Esophagus muscularis mucosa (tissue), 4 donors: ENCODE measurements around the gene CASP1. TPM values are rescaled to one million over a fixed set of nuclear protein-coding genes. Genes with fewer than 3 reads are reported as not detected.
A peak's percentile ranks its signal among the peaks of the same experiment; 100 is the strongest.
"Not testable (repeated sequence)": the region's sequence is repeated elsewhere in the genome, so short reads cannot be mapped to it uniquely, and the experiment has no call there.

Experiments
- DNase-seq: peaks from one replicate; pipeline ENCODE4 v3.0.0-alpha.2; 2017; ENCODE audit errors: extremely low spot score
- H3K27ac ChIP-seq, 4 donors: fragments of 200-600 bp; sonication (generic); replicated peaks in 1 of 4; 1 replicate in 3 of 4; 2 replicates in 1 of 4; pipeline ENCODE4 v1.5.1; 2016 to 2019; ENCODE audit warnings: mild to moderate bottlenecking in 1 of 4
- H3K27me3 ChIP-seq, 4 donors: fragments of 200-600 bp; sonication (generic); one replicate each; pipeline versions ENCODE4 v1.5.1 to v1.6.0; 2016 to 2019
- H3K36me3 ChIP-seq, 4 donors: fragments of 200-600 bp; sonication (generic); one replicate each; pipeline ENCODE4 v1.5.1; 2016 to 2019
- H3K4me1 ChIP-seq, 4 donors: fragments of 200-600 bp; sonication (generic); one replicate each; pipeline ENCODE4 v1.5.1; 2016 to 2019
- H3K4me3 ChIP-seq, 4 donors: fragments of 200-600 bp; sonication (generic); 1 replicate in 2 of 4; 2 replicates in 2 of 4; pipeline ENCODE4 v1.5.1; 2016 to 2019; ENCODE audit warnings: mild to moderate bottlenecking in 4 of 4, moderate library complexity in 1 of 4
- H3K9me3 ChIP-seq, 4 donors: fragments of 200-600 bp; sonication (generic); 1 replicate in 3 of 4; 2 replicates in 1 of 4; pipeline ENCODE4 v1.5.1; 2016 to 2019
- CTCF ChIP-seq, 3 experiments: fragments of 200-600 bp in 2 of 3; fragments of 450-650 bp in 1 of 3; sonication (generic) in 2 of 3; IDR thresholded peaks; one replicate each; pipeline ENCODE4 v1.5.1; 2017 to 2019; ENCODE audit warnings: antibody characterized with exemption in 3 of 3, mild to moderate bottlenecking in 2 of 3, moderate library complexity in 1 of 3
- EP300 ChIP-seq: sonication (generic); formaldehyde crosslinking; IDR thresholded peaks from one replicate; pipeline ENCODE4 v1.6.1; 2017; ENCODE audit warnings: antibody characterized with exemption
- POLR2A ChIP-seq: fragments of 450-650 bp; IDR thresholded peaks from one replicate; pipeline ENCODE4 v1.6.1; 2017; ENCODE audit warnings: antibody characterized with exemption, moderate library complexity, mild to moderate bottlenecking, low read depth
- POLR2AphosphoS5 ChIP-seq, 2 donors: sonication (generic); formaldehyde crosslinking; IDR thresholded peaks; one replicate each; pipeline ENCODE4 v1.6.1; 2017; ENCODE audit warnings: antibody characterized with exemption in 2 of 2
- WGBS: methylation state at CpG from one replicate; pipeline ENCODE4 v1.1.5; 2018; 5-methylcytosine and 5-hydroxymethylcytosine counted together
- intact Hi-C: fragments of 100-400 bp; cut with DNase I; formaldehyde crosslinking; loops from one replicate; pipeline ENCODE4 v1.15.1; 2023
- total RNA-seq, 4 donors: library from RNA; depleted of rRNA; stranded (reverse); fragments of >200 nt; gene quantifications; one replicate each; pipeline versions ENCODE4 v1.1.0 to v1.2.1, GENCODE V29; 2016

Gene CASP1
- total RNA-seq, 4 donors from 2014 or later: 3.7 to 11.1 (median 8.0) TPM

- TF ChIP-seq POLR2AphosphoS5 (IDR thresholded peaks at IDR 0.05) (no peak), POLR2A (no peak), CTCF (IDR thresholded peaks at IDR 0.05) (no peak), EP300 (no peak)
- H3K27me3 ChIP-seq: no peaks in the 10 kb centered on the region
- no peak for DNase-seq
- intact Hi-C loops: no loop called here
- no peaks in the 10 kb centered on the region for H3K9me3 ChIP-seq
- peaks cover 0 to 11% (median 5%) of the 10 kb centered on the region in 4 donors for H3K4me1 ChIP-seq
- H3K36me3 ChIP-seq: no peaks in the 10 kb centered on the region
- 97% methylated on average over 2 of the region's 2 CpGs for WGBS
- no peak overlapping the region for H3K4me3 ChIP-seq
- no peak overlapping the region for H3K27ac ChIP-seq
Measured at GRCh38 chr11:105040703-105041102, 5.8 kb upstream of the CASP1 start.

GRCh38 chr11:105034388-105034787 is 556 bp downstream of the CASP1 start:
- Histone ChIP-seq H3K4me1 (peaks cover 16 to 30% (median 18%) of the 10 kb centered on the region in 4 donors), H3K27ac (peak overlapping the region; percentile 63 to 72 (median 68)), H3K4me3 (peak overlapping the region; percentile 41 to 53 (median 45))
- H3K36me3 ChIP-seq, intact Hi-C loops, H3K9me3 ChIP-seq, H3K27me3 ChIP-seq, DNase-seq: not testable (repeated sequence)
- WGBS: 70% methylated on average over 2 of the region's 2 CpGs

DNA sequence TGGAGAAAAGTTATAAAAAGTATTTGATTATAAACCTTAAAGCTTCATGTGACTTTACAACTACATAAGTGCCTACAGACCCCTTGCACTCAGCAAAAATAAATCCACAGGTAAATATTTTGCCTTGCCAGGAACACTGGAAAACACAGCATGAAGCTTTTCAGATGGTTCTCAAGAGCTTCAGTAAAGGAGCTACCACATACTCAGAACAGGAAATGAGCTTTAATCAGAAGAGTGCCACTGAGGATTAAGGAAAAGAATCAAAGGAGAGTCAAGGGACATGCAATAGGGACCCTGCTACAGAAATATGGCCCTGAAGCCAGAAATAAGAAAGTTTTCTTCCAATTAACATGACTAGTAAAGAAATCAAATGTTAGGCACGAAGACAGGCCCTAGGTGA is 1.2 kb downstream of the CASP1 start:
- Histone ChIP-seq H3K4me1 (peaks cover 16 to 30% (median 18%) of the 10 kb centered on the region in 4 donors), H3K27me3 (no peaks in the 10 kb centered on the region), H3K4me3 (peak overlapping the region; percentile 41 to 53 (median 45)), H3K9me3 (no peaks in the 10 kb centered on the region), H3K27ac (peak overlapping the region in 1 of 4 donors; percentile 67), H3K36me3 (peaks cover 0 to 9% (median 0%) of the 10 kb centered on the region in 4 donors)
- 93% methylated on average over 1 of the region's 1 CpG for WGBS
- TF ChIP-seq CTCF (IDR thresholded peaks at IDR 0.05) (no peak), POLR2A (no peak), EP300 (no peak), POLR2AphosphoS5 (IDR thresholded peaks at IDR 0.05) (no peak)
- DNase-seq: no peak
- intact Hi-C loops: no loop called here

DNA sequence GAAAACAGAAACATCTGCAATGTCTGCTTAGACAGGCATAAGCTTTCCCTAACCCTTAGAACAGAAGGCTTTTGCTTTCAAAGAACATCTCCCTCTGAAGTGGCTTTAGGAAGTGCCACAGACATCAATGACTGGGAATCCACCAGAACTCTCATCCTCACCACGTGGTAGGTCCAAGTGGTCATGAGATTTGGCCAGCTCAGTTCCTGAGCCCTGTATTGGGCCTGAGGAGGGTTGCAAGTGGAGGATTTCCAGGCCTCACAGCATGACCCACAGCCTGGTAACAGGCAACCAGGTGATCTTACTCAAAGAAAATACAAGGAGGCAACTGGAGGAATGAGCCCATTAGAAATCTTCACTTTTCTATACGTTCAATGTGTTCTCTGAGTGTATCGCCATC is 1.6 kb downstream of the CASP1 start:
- Histone ChIP-seq H3K4me3 (peak overlapping the region in 3 of 4 donors; percentile 42 to 53 (median 48)), H3K27ac (no peak overlapping the region), H3K27me3 (no peaks in the 10 kb centered on the region), H3K9me3 (no peaks in the 10 kb centered on the region), H3K36me3 (peaks cover 0 to 9% (median 0%) of the 10 kb centered on the region in 4 donors), H3K4me1 (peaks cover 16 to 30% (median 18%) of the 10 kb centered on the region in 4 donors)
- intact Hi-C loops: no loop called here
- TF ChIP-seq CTCF (IDR thresholded peaks at IDR 0.05) (no peak), EP300 (no peak), POLR2A (no peak), POLR2AphosphoS5 (IDR thresholded peaks at IDR 0.05) (no peak)
- 98% methylated on average over 2 of the region's 3 CpGs for WGBS
- DNase-seq: no peak

GRCh38 chr11:105032495-105032894 is 2.4 kb downstream of the CASP1 start:
- Histone ChIP-seq H3K4me3 (no peak overlapping the region), H3K9me3 (no peaks in the 10 kb centered on the region), H3K27ac (no peak overlapping the region), H3K4me1 (peaks cover 16 to 30% (median 18%) of the 10 kb centered on the region in 4 donors), H3K27me3 (no peaks in the 10 kb centered on the region), H3K36me3 (peaks cover 0 to 9% (median 0%) of the 10 kb centered on the region in 4 donors)
- 79% methylated on average over 2 of the region's 2 CpGs for WGBS
- no peak for DNase-seq
- no peak for TF ChIP-seq CTCF (IDR thresholded peaks at IDR 0.05)
- intact Hi-C loops: no loop called here
